HG02840 (cell line): ENCODE results near the gene LDB2.

Experiments used
- ATAC-seq: cut with Tn5 transposase; IDR thresholded peaks from one replicate; pipeline ENCODE4 v1.9.1; 2021; ENCODE audit warnings: mild to moderate bottlenecking, moderate library complexity, moderate number of reproducible peaks; ENCODE audit not compliant: unreplicated experiment, low FRiP score

LDB2 gene

GRCh38 chr4:16764622-16765021 is 133.8 kb downstream of the LDB2 start:
- no peak for ATAC-seq

- ATAC-seq = no peak
These were observed 137.7 kb downstream of the LDB2 start for GRCh38 chr4:16760617-16761363.

GRCh38 chr4:16759931-16760582 is 138.4 kb downstream of the LDB2 start:
- ATAC-seq = no peak

GRCh38 chr4:16758816-16759215 is 139.6 kb downstream of the LDB2 start:
- ATAC-seq = no peak

- no peak for ATAC-seq
These were observed 140.2 kb downstream of the LDB2 start for GRCh38 chr4:16758255-16758654.

GRCh38 chr4:16757080-16757521 is 141.3 kb downstream of the LDB2 start:
- ATAC-seq = no peak

- no peak for ATAC-seq
These were observed 144.3 kb downstream of the LDB2 start for GRCh38 chr4:16754104-16754503.

- ATAC-seq = no peak
These were observed 146.3 kb downstream of the LDB2 start for GRCh38 chr4:16752150-16752549.

- no peak for ATAC-seq
These were observed 147.4 kb downstream of the LDB2 start for GRCh38 chr4:16750882-16751642.

GRCh38 chr4:16750216-16750615 is 148.2 kb downstream of the LDB2 start:
- ATAC-seq = no peak

GRCh38 chr4:16745887-16746286 is 152.6 kb downstream of the LDB2 start:
- no peak for ATAC-seq

GRCh38 chr4:16745009-16745635 is 153.3 kb downstream of the LDB2 start:
- no peak for ATAC-seq

- ATAC-seq = no peak
These were observed 157.2 kb downstream of the LDB2 start for GRCh38 chr4:16741287-16741686.

- no peak for ATAC-seq
These were observed 158.3 kb downstream of the LDB2 start for GRCh38 chr4:16739997-16740624.

GRCh38 chr4:16738558-16738957 is 159.9 kb downstream of the LDB2 start:
- ATAC-seq = no peak

GRCh38 chr4:16733509-16733908 is 164.9 kb downstream of the LDB2 start:
- no peak for ATAC-seq

- no peak for ATAC-seq
These were observed 165.7 kb downstream of the LDB2 start for GRCh38 chr4:16732741-16733140.

GRCh38 chr4:16731776-16732380 is 166.6 kb downstream of the LDB2 start:
- no peak for ATAC-seq

- ATAC-seq = no peak
These were observed 167.8 kb downstream of the LDB2 start for GRCh38 chr4:16730522-16731205.
